HUES48 (cell line): ENCODE measurements around the gene ARHGAP8.

ENCODE experiments used
- H3K27ac ChIP-seq: one replicate; pipeline ENCODE4 v1.7.0; 2013; ENCODE audit warnings: low read depth, low read length, inconsistent platforms
- H3K27me3 ChIP-seq: 2 replicates; pipeline ENCODE4 v1.6.1; 2013; ENCODE audit warnings: mild to moderate bottlenecking, low read length; ENCODE audit not compliant: control insufficient read depth, insufficient read depth
- H3K36me3 ChIP-seq: 2 replicates; pipeline ENCODE4 v1.6.1; 2013; ENCODE audit warnings: low read length; ENCODE audit not compliant: control insufficient read depth, insufficient read depth
- H3K4me1 ChIP-seq: 2 replicates; pipeline ENCODE4 v1.6.1; 2013; ENCODE audit warnings: mild to moderate bottlenecking, low read length; ENCODE audit not compliant: control insufficient read depth, insufficient read depth
- H3K4me3 ChIP-seq: 2 replicates; pipeline ENCODE4 v1.5.1; 2013; ENCODE audit warnings: mild to moderate bottlenecking, low read depth, low read length
- H3K9ac ChIP-seq: 2 replicates; pipeline ENCODE4 v1.6.1; 2013; ENCODE audit warnings: mild to moderate bottlenecking, low read depth, low read length, moderate library complexity
- H3K9me3 ChIP-seq: 2 replicates; pipeline ENCODE4 v1.6.1; 2013; ENCODE audit warnings: low read length; ENCODE audit not compliant: control insufficient read depth, insufficient read depth

Gene ARHGAP8

DNA sequence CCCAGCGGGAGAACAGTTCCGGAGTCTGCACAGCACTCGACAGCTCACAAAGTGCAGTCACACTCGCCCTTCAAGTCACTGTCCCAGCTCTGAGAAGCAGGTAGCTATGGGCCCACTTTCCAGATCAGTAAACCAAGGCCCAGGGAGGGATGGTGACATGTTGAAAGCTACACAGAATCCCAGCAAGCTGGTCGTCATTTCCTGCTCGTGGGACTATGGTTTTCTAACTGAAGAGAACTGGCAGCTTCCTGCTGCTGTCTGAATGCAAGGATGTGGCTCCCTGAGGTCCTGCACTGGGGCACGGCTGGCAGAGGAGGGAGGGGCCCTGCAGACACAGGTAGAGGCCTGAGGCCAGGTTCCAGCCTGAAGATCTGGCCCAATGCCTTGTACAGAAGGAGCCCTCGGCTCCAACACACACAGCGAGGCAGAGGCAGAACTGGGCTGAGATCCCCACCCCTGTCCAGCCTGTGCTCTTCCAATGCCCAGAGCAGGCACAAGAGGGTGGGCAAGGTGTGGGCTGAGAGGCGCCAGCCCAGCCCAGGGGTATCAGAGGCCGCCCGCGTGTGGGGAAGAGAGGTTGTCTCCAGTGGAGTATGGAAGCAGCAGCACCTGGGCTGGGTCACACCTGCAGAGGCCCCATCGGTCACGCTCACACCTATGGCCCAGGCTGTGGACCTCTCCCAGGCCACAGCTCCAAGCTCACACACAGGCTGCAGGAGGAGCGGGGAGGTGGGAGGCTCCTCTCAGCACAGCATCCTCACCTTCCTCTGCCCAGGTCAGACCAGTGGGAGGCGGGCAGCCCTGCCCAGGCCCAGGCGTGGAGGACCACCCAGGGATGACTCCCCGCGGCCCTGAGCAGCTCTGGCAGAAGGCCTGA, 138.3 kb downstream of the ARHGAP8 start:
- peaks cover 12% of the 10 kb centered on the region for H3K36me3 ChIP-seq

GRCh38 chr22:44891293-44891747, 138.9 kb downstream of the ARHGAP8 start:
- Histone ChIP-seq H3K36me3 (peaks cover 16% of the 10 kb centered on the region), H3K9ac (no peak overlapping the region), H3K27ac (no peak overlapping the region)

More for the DNA sequence above, 138.3 kb downstream of the ARHGAP8 start:
- no peaks in the 10 kb centered on the region for H3K9me3 ChIP-seq
- no peak overlapping the region for H3K4me3 ChIP-seq
- H3K27me3 ChIP-seq: no peaks in the 10 kb centered on the region
- no peak overlapping the region for H3K27ac ChIP-seq
- H3K4me1 ChIP-seq: peaks cover 14% of the 10 kb centered on the region
- H3K9ac ChIP-seq: no peak overlapping the region

GRCh38 chr22:44891791-44892190, 139.4 kb downstream of the ARHGAP8 start:
- no peak overlapping the region for H3K4me3 ChIP-seq
- peaks cover 16% of the 10 kb centered on the region for H3K36me3 ChIP-seq
- H3K27me3 ChIP-seq: no peaks in the 10 kb centered on the region
- peaks cover 14% of the 10 kb centered on the region for H3K4me1 ChIP-seq
- no peak overlapping the region for H3K9ac ChIP-seq
- H3K9me3 ChIP-seq: no peaks in the 10 kb centered on the region
- no peak overlapping the region for H3K27ac ChIP-seq

More at GRCh38 chr22:44891293-44891747, 138.9 kb downstream of the ARHGAP8 start:
- no peaks in the 10 kb centered on the region for H3K27me3 ChIP-seq
- no peak overlapping the region for H3K4me3 ChIP-seq
- peaks cover 14% of the 10 kb centered on the region for H3K4me1 ChIP-seq
- H3K9me3 ChIP-seq: no peaks in the 10 kb centered on the region

DNA sequence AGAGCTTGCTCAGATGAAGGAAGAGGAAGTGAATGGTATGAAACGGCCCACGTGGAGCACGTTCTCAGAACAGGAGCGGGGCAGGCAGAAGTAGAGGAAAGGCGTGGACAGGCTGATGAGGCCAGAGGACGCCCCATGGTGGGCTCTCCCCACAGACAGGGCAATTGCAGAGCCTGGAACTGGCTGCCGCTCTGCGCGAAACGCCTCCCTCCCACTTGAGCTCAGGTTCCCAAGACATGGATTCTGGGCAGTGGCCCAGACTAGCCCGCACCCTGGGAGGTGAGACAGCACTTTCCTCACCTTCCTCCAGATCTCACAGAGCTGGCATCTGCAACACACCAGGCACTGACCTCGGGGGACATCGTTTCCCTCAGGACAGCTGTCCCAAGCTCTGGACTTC, 139.9 kb downstream of the ARHGAP8 start:
- no peak overlapping the region for H3K4me3 ChIP-seq
- H3K9ac ChIP-seq: no peak overlapping the region
- H3K9me3 ChIP-seq: no peaks in the 10 kb centered on the region
- peaks cover 14% of the 10 kb centered on the region for H3K4me1 ChIP-seq
- H3K27ac ChIP-seq: no peak overlapping the region
- peaks cover 16% of the 10 kb centered on the region for H3K36me3 ChIP-seq
- no peaks in the 10 kb centered on the region for H3K27me3 ChIP-seq

DNA sequence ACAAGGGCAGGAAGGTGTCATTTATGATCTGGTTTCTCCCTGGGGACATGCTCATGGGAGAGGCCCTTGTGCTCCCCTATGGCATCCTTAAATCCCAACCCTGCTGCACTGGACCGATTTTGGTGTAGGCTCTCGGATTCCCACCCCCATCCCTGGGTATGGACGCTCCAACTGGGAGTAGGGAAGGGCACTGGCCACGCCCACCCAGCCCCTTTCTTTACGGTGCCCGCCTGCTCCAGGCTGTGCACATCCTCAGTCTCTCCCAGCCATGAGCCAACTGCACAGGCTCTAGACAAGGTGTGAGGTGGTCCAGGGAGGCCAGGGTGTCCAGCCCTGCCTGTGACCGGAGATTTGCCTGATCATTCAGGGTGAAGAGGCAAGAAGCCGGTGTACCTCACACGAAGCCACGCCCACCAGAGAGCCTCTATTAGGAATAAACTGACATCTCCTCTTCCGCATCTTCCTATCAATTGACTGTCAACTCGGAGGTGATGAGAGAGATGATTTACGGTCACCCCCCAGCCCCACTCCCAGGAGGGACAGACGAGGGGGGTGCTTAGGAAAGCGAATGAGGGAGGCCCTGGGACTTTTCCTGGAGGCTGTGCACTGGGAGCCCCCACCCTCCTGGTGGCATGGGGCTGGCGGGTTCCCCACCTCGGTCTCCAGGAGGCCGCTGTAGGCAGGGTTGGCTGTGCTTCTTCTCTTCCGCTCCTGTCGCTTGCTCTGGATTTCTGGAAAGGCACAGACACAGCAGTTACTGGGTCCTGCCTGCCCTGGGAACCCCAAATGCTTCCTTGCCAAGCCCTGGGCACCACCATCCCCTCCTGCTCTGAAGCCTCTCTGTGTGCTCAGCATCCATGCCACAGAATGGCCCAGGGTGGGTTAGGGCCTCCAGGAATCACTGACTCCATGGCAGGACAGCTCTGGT, 140.7 kb downstream of the ARHGAP8 start:
- no peaks in the 10 kb centered on the region for H3K27me3 ChIP-seq
- H3K9ac ChIP-seq: no peak overlapping the region
- H3K36me3 ChIP-seq: peaks cover 16% of the 10 kb centered on the region
- peaks cover 14% of the 10 kb centered on the region for H3K4me1 ChIP-seq
- H3K27ac ChIP-seq: no peak overlapping the region
- H3K9me3 ChIP-seq: no peaks in the 10 kb centered on the region
- no peak overlapping the region for H3K4me3 ChIP-seq

GRCh38 chr22:44893731-44894080, 141.3 kb downstream of the ARHGAP8 start:
- Histone ChIP-seq H3K27ac (no peak overlapping the region), H3K9ac (no peak overlapping the region), H3K36me3 (peaks cover 16% of the 10 kb centered on the region), H3K27me3 (no peaks in the 10 kb centered on the region), H3K9me3 (no peaks in the 10 kb centered on the region), H3K4me1 (peaks cover 10% of the 10 kb centered on the region), H3K4me3 (no peak overlapping the region)

GRCh38 chr22:44894321-44894720, 141.9 kb downstream of the ARHGAP8 start:
- Histone ChIP-seq H3K9me3 (no peaks in the 10 kb centered on the region), H3K4me1 (peaks cover 7% of the 10 kb centered on the region)

DNA sequence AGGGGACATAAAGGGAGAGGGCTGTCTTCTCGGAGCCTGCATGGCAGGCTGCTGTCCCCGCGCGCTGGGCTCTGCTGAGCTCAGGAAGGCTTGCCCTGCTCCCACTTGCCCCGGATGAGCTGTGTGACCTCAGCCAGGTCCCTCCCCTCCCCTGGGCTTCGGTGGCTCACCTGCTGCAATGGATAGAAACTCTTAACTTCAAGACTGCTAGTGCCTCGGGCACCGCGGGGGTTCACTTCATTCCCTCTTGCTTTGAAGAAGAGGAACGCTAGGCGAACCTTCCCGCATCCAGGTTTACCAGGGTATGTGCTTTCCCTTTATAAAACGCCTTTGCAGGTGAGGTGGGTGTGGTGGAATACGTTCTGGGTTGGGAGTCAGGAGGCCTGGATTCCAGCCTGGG, 142.4 kb downstream of the ARHGAP8 start:
- Histone ChIP-seq H3K27me3 (no peaks in the 10 kb centered on the region), H3K9ac (no peak overlapping the region), H3K27ac (no peak overlapping the region), H3K9me3 (no peaks in the 10 kb centered on the region), H3K4me1 (peaks cover 7% of the 10 kb centered on the region), H3K36me3 (peaks cover 16% of the 10 kb centered on the region), H3K4me3 (no peak overlapping the region)

More at GRCh38 chr22:44894321-44894720, 141.9 kb downstream of the ARHGAP8 start:
- no peak overlapping the region for H3K4me3 ChIP-seq
- H3K36me3 ChIP-seq: peaks cover 16% of the 10 kb centered on the region
- H3K27ac ChIP-seq: no peak overlapping the region
- no peaks in the 10 kb centered on the region for H3K27me3 ChIP-seq
- H3K9ac ChIP-seq: no peak overlapping the region

GRCh38 chr22:44895296-44896055, 143.1 kb downstream of the ARHGAP8 start:
- H3K9me3 ChIP-seq: no peaks in the 10 kb centered on the region
- no peak overlapping the region for H3K9ac ChIP-seq
- no peak overlapping the region for H3K4me3 ChIP-seq
- no peak overlapping the region for H3K27ac ChIP-seq
- H3K36me3 ChIP-seq: peaks cover 11% of the 10 kb centered on the region; the same call in 1 of the 2 replicates
- H3K4me1 ChIP-seq: peaks cover 7% of the 10 kb centered on the region
- no peaks in the 10 kb centered on the region for H3K27me3 ChIP-seq

DNA sequence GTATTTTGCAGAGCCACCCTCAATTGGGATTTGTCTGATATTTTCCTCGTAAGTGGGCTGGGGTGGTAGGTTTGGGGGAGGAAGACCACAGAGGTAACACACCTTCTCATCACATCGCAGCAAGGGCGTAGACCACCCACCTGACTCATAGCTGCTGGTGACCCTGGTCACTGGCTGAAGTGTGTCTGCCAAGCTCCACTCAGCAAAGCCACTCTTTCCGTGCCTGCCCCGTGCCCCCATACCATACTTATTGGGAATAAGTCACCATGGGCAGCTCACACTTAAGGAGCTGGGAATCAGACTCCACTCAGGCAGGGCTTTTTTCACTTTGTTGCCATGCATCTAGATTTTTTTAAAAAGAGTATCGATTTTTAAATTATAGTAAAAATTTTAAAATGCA, 145.9 kb downstream of the ARHGAP8 start:
- H3K4me3 ChIP-seq: no peak overlapping the region
- H3K4me1 ChIP-seq: peaks cover 7% of the 10 kb centered on the region

More for the DNA sequence above, 145.9 kb downstream of the ARHGAP8 start:
- Histone ChIP-seq H3K9ac (no peak overlapping the region), H3K9me3 (peaks cover 14% of the 10 kb centered on the region), H3K36me3 (peaks cover 10% of the 10 kb centered on the region; the same call in 1 of the 2 replicates), H3K27ac (no peak overlapping the region), H3K27me3 (no peaks in the 10 kb centered on the region)
